ENCODE data around the gene ALOX5.

ALOX5 gene

DNA sequence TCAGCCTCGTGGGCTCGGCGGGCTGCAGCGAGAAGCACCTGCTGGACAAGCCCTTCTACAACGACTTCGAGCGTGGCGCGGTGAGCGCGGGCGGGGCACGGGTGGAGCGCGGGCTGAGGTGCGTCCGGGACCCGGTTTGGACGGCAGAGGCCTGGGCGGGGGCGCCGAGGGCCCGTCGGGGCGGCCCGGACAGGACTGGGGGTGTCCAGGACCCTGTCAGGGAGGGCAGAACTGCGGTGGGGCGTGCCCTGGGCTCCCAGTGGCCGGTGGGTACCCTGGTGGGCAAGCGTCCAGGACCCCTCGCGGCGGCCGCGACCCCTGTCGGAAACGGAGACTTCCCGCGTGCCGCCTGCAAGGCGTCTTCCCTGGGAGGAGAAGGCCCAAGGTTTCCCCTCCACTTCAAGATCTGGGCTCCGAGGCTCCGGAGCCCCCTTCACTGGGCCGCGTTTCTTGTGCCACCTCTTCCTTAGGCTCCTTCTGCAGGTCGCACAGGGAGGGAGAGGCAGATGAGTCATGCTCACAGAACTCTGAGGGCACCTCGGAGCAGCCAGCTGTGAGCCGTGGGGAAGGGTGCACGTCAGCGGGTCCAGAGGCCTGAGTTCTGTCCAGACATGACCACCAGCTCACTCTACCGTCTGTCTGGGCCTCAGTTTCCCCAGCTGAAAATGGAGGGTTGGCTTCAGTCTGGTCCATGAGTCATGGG lies 485 bp downstream of the ALOX5 start:
- peaks cover 51 to 74% of the 10 kb centered on the region in 2 experiments for H3K27me3 ChIP-seq (ENCODE audit: control insufficient read depth in 1 of 2, insufficient read depth in 1 of 2, low read length in 2 of 2)
- peak overlapping the region; percentile 78 for H3K4me2 ChIP-seq (ENCODE audit: low read length, poor library complexity, severe bottlenecking)
- H4K8ac ChIP-seq (ENCODE audit: low read length), result no peak overlapping the region
- H3K4me1 ChIP-seq (ENCODE audit: control insufficient read depth, insufficient read depth, low read depth, low read length), result peaks cover 20% of the 10 kb centered on the region
- H3K79me1 ChIP-seq (replicated peaks; ENCODE audit: low read length, poor library complexity, severe bottlenecking), result no peaks in the 10 kb centered on the region
- H2BK5ac ChIP-seq (ENCODE audit: low read depth, low read length, poor library complexity, severe bottlenecking), result no peak overlapping the region
- H2AFZ ChIP-seq (ENCODE audit: low read depth, low read length), result no peak overlapping the region
- no peak overlapping the region for H3K27ac ChIP-seq (ENCODE audit: low read length, poor library complexity, severe bottlenecking)
- no peak for DNase-seq
- H3K4me3 ChIP-seq (ENCODE audit: insufficient read depth in 1 of 2, low read depth in 1 of 2, low read length in 2 of 2), result peak overlapping the region in 1 of 2 experiments; percentile 53
- H4K91ac ChIP-seq (ENCODE audit: low read length), result no peak overlapping the region
- no peak overlapping the region for H2BK15ac ChIP-seq (ENCODE audit: low read depth, poor library complexity, severe bottlenecking)
- WGBS, result 10% methylated on average over 50 of the region's 51 CpGs
- no peaks in the 10 kb centered on the region for H3K36me3 ChIP-seq (ENCODE audit: control insufficient read depth in 1 of 2, insufficient read depth in 2 of 2, low read depth in 1 of 2, low read length in 2 of 2)
- no peak overlapping the region for H3K23ac ChIP-seq (ENCODE audit: low read length in 2 of 2)
- H3K9me3 ChIP-seq (ENCODE audit: control insufficient read depth, low read length), result no peaks in the 10 kb centered on the region
- H2BK120ac ChIP-seq (ENCODE audit: low read depth, low read length), result no peak overlapping the region
- H3K14ac ChIP-seq (ENCODE audit: low read length in 2 of 2), result peak overlapping the region in 1 of 2 experiments; percentile 58
- no peak overlapping the region for H3K18ac ChIP-seq (ENCODE audit: low read depth in 1 of 2, low read length in 2 of 2)
- no peak overlapping the region for H2BK12ac ChIP-seq (ENCODE audit: low read length in 2 of 2)
- H3K9ac ChIP-seq (ENCODE audit: low read length), result no peak overlapping the region
- H2AK5ac ChIP-seq (ENCODE audit: low read length, severe bottlenecking), result no peak overlapping the region
- no peak overlapping the region for H3K4ac ChIP-seq (ENCODE audit: low read depth in 1 of 2, low read length in 2 of 2)

DNA sequence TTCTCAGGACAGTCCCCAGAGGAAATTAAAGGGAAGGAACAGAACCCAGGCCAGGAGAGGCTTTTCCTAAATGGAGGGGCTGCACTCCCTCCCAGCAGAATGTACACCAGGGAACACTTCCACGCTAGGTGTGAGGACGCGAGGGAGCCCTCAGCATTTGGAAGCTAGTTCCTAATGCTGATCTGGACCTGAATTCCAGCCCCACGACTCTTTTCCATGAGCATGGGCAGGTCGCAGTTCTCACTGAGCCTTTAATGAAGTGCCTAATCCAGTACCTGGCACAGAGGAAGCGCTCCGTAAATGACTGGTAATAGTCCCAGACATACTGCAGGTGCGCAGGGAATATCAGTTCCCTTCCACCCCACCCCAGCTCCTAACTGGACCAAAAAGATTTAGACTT lies 1.1 kb downstream of the ALOX5 start:
- WGBS, result 72% methylated on average over 8 of the region's 8 CpGs
- Histone ChIP-seq H3K23ac (ENCODE audit: low read length in 2 of 2) (no peak overlapping the region), H3K18ac (ENCODE audit: low read depth in 1 of 2, low read length in 2 of 2) (no peak overlapping the region), H4K8ac (ENCODE audit: low read length) (no peak overlapping the region), H3K9me3 (ENCODE audit: control insufficient read depth, low read length) (no peaks in the 10 kb centered on the region), H3K4me1 (ENCODE audit: control insufficient read depth, insufficient read depth, low read depth, low read length) (peaks cover 20% of the 10 kb centered on the region), H3K14ac (ENCODE audit: low read length in 2 of 2) (no peak overlapping the region), H3K4me2 (ENCODE audit: low read length, poor library complexity, severe bottlenecking) (no peak overlapping the region), H2AFZ (ENCODE audit: low read depth, low read length) (no peak overlapping the region), H3K9ac (ENCODE audit: low read length) (no peak overlapping the region), H3K27ac (ENCODE audit: low read length, poor library complexity, severe bottlenecking) (no peak overlapping the region), H3K36me3 (ENCODE audit: control insufficient read depth in 1 of 2, insufficient read depth in 2 of 2, low read depth in 1 of 2, low read length in 2 of 2) (no peaks in the 10 kb centered on the region), H2BK5ac (ENCODE audit: low read depth, low read length, poor library complexity, severe bottlenecking) (no peak overlapping the region), H2BK15ac (ENCODE audit: low read depth, poor library complexity, severe bottlenecking) (peak overlapping the region; percentile 28), H3K4ac (ENCODE audit: low read depth in 1 of 2, low read length in 2 of 2) (no peak overlapping the region), H2BK12ac (ENCODE audit: low read length in 2 of 2) (no peak overlapping the region), H3K79me1 (replicated peaks; ENCODE audit: low read length, poor library complexity, severe bottlenecking) (no peaks in the 10 kb centered on the region), H4K91ac (ENCODE audit: low read length) (no peak overlapping the region), H3K4me3 (ENCODE audit: insufficient read depth in 1 of 2, low read depth in 1 of 2, low read length in 2 of 2) (no peak overlapping the region), H3K27me3 (ENCODE audit: control insufficient read depth in 1 of 2, insufficient read depth in 1 of 2, low read length in 2 of 2) (peaks cover 51 to 74% of the 10 kb centered on the region in 2 experiments), H2BK120ac (ENCODE audit: low read depth, low read length) (no peak overlapping the region), H2AK5ac (ENCODE audit: low read length, severe bottlenecking) (no peak overlapping the region)
- DNase-seq, result no peak

DNA sequence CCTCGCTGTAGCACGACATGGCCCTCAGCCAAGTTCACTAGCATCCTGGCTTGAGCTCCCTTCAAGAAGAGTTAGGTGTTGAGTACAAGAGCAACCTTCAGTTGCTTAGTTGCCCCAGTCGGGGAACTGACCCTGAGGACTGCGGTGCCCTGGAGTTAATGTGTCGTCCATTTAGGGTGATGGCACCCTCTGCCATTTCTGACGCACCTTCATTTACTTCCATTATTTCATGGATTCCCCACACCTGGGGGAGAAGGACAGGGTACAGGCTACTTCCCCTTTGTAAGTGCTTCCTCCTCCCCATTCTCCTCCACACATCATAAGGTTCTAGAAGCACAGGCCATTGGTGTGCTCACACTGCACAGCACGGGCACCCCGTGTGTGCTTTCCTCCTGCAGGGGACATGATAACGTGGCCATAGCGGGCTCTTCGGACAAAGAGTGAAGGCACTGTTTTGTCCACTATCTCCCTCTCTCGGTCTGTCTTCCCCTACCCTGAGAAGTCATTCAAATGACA lies 1.8 kb downstream of the ALOX5 start:
- Histone ChIP-seq H3K4me3 (ENCODE audit: insufficient read depth in 1 of 2, low read depth in 1 of 2, low read length in 2 of 2) (no peak overlapping the region), H2BK12ac (ENCODE audit: low read length in 2 of 2) (no peak overlapping the region), H3K27ac (ENCODE audit: low read length, poor library complexity, severe bottlenecking) (no peak overlapping the region), H3K27me3 (ENCODE audit: control insufficient read depth in 1 of 2, insufficient read depth in 1 of 2, low read length in 2 of 2) (peaks cover 51 to 71% of the 10 kb centered on the region in 2 experiments), H4K8ac (ENCODE audit: low read length) (no peak overlapping the region), H2BK120ac (ENCODE audit: low read depth, low read length) (no peak overlapping the region), H2BK15ac (ENCODE audit: low read depth, poor library complexity, severe bottlenecking) (no peak overlapping the region), H3K4me1 (ENCODE audit: control insufficient read depth, insufficient read depth, low read depth, low read length) (peaks cover 20% of the 10 kb centered on the region), H3K4me2 (ENCODE audit: low read length, poor library complexity, severe bottlenecking) (no peak overlapping the region), H3K18ac (ENCODE audit: low read depth in 1 of 2, low read length in 2 of 2) (no peak overlapping the region), H3K14ac (ENCODE audit: low read length in 2 of 2) (no peak overlapping the region), H3K23ac (ENCODE audit: low read length in 2 of 2) (no peak overlapping the region), H3K79me1 (replicated peaks; ENCODE audit: low read length, poor library complexity, severe bottlenecking) (no peaks in the 10 kb centered on the region), H4K91ac (ENCODE audit: low read length) (no peak overlapping the region), H2AK5ac (ENCODE audit: low read length, severe bottlenecking) (no peak overlapping the region), H3K9ac (ENCODE audit: low read length) (no peak overlapping the region), H2AFZ (ENCODE audit: low read depth, low read length) (no peak overlapping the region), H3K9me3 (ENCODE audit: control insufficient read depth, low read length) (no peaks in the 10 kb centered on the region), H3K36me3 (ENCODE audit: control insufficient read depth in 1 of 2, insufficient read depth in 2 of 2, low read depth in 1 of 2, low read length in 2 of 2) (no peaks in the 10 kb centered on the region), H3K4ac (ENCODE audit: low read depth in 1 of 2, low read length in 2 of 2) (no peak overlapping the region), H2BK5ac (ENCODE audit: low read depth, low read length, poor library complexity, severe bottlenecking) (no peak overlapping the region)
- WGBS, result 92% methylated on average over 11 of the region's 12 CpGs
- no peak for DNase-seq

DNA sequence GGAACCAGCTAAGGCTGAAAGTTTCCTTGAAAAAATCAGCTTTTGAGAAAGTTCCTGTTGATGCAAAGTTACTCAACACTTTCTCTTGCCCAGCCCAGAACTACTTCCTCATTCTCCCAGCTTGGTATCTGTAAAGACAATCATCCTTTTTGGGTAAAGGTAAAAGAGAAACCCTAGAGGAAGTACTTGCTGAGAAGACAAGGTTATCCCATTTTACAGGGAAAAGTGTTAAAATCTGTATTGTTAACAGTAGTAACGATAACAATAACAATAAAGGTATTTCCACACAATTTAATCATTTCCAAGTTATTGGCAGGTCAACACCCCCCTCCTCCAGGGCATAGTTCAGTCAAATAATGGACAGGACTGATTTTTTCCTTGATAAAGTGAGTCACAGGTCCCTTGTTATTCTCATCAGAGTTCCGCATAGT lies 2.4 kb downstream of the ALOX5 start:
- H4K91ac ChIP-seq (ENCODE audit: low read length), result no peak overlapping the region
- no peak overlapping the region for H3K14ac ChIP-seq (ENCODE audit: low read length in 2 of 2)
- no peak overlapping the region for H2BK120ac ChIP-seq (ENCODE audit: low read depth, low read length)
- no peaks in the 10 kb centered on the region for H3K36me3 ChIP-seq (ENCODE audit: control insufficient read depth in 1 of 2, insufficient read depth in 2 of 2, low read depth in 1 of 2, low read length in 2 of 2)
- 100% methylated on average over 2 of the region's 2 CpGs for WGBS
- no peak overlapping the region for H2BK12ac ChIP-seq (ENCODE audit: low read length in 2 of 2)
- no peak overlapping the region for H3K9ac ChIP-seq (ENCODE audit: low read length)
- no peak overlapping the region for H3K4me2 ChIP-seq (ENCODE audit: low read length, poor library complexity, severe bottlenecking)
- H3K18ac ChIP-seq (ENCODE audit: low read depth in 1 of 2, low read length in 2 of 2), result no peak overlapping the region
- no peak overlapping the region for H4K8ac ChIP-seq (ENCODE audit: low read length)
- no peak overlapping the region for H3K23ac ChIP-seq (ENCODE audit: low read length in 2 of 2)
- H3K4me3 ChIP-seq (ENCODE audit: insufficient read depth in 1 of 2, low read depth in 1 of 2, low read length in 2 of 2), result no peak overlapping the region
- H2AK5ac ChIP-seq (ENCODE audit: low read length, severe bottlenecking), result no peak overlapping the region
- H3K9me3 ChIP-seq (ENCODE audit: control insufficient read depth, low read length), result no peaks in the 10 kb centered on the region
- H3K4me1 ChIP-seq (ENCODE audit: control insufficient read depth, insufficient read depth, low read depth, low read length), result peaks cover 20% of the 10 kb centered on the region
- no peak overlapping the region for H3K4ac ChIP-seq (ENCODE audit: low read depth in 1 of 2, low read length in 2 of 2)
- no peak overlapping the region for H2BK5ac ChIP-seq (ENCODE audit: low read depth, low read length, poor library complexity, severe bottlenecking)
- no peak overlapping the region for H3K27ac ChIP-seq (ENCODE audit: low read length, poor library complexity, severe bottlenecking)
- H2BK15ac ChIP-seq (ENCODE audit: low read depth, poor library complexity, severe bottlenecking), result no peak overlapping the region
- DNase-seq, result no peak
- peaks cover 47 to 69% of the 10 kb centered on the region in 2 experiments for H3K27me3 ChIP-seq (ENCODE audit: control insufficient read depth in 1 of 2, insufficient read depth in 1 of 2, low read length in 2 of 2)
- H3K79me1 ChIP-seq (replicated peaks; ENCODE audit: low read length, poor library complexity, severe bottlenecking), result no peaks in the 10 kb centered on the region
- H2AFZ ChIP-seq (ENCODE audit: low read depth, low read length), result no peak overlapping the region

Data from mesenchymal stem cell (in vitro differentiated cells and primary cell).